Measurements from ENCODE around the gene GSDME. TPM values are rescaled to one million over a fixed set of nuclear protein-coding genes. Genes with fewer than 3 reads are reported as not detected.

Gene GSDME
- total RNA-seq, 1 donor from 2014 or later, result 9.6 TPM

DNA sequence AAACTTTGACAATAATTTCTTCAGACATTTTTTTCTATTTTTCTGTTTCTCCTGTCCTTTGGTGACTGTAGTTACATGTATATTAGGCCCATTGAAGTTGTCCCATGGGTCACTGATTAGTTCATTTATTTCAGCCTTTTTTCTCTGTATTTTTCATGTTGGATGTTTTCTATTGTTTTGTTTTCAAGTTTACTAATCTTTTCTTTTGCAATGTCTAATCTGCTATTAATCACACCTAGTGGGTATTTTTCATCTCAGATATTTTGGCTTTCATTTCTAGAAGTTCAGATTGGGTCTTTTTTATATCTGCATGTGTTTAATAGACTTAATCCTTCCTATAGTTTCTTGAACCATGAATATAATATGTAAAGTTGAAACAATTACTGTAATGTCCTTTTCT, 99.3 kb downstream of the GSDME start:
- intact Hi-C loops (cut with micrococcal nuclease), result no loop called here
- no peak overlapping the region for H3K27ac Mint-ChIP-seq
- no peaks in the 10 kb centered on the region for H3K9me3 Mint-ChIP-seq
- peaks cover 10% of the 10 kb centered on the region for H3K36me3 Mint-ChIP-seq (ENCODE audit: low read depth)
- DNase-seq (ENCODE audit: low spot score), result no peak
- H3K4me1 Mint-ChIP-seq (ENCODE audit: low read depth), result peaks cover 4% of the 10 kb centered on the region
- no peaks in the 10 kb centered on the region for H3K27me3 Mint-ChIP-seq (ENCODE audit: low read depth)
- H3K4me3 Mint-ChIP-seq (ENCODE audit: low read depth), result no peak overlapping the region

DNA sequence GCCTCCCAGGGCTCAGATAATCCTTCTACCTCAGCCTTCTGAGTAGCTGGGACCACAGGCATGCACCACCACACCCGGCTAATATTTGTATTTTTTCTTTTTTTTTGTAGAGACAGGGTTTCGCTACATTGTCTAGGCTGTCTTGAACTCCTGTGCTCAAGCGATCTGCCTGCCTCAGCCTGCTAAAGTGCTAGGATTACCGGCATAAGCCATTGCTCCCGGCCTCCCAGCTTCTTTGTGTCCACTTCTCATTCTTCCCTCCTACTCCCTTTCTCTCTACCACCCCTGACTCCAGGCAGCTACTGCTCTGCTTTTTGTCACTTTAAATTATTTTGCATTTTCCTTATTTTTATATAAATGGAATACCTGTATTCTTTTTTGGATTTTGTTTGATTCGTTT, 100.7 kb downstream of the GSDME start:
- no peak for DNase-seq (ENCODE audit: low spot score)
- Mint-ChIP-seq H3K27me3 (ENCODE audit: low read depth) (no peaks in the 10 kb centered on the region), H3K36me3 (ENCODE audit: low read depth) (peaks cover 10% of the 10 kb centered on the region), H3K4me1 (ENCODE audit: low read depth) (peaks cover 8% of the 10 kb centered on the region), H3K4me3 (ENCODE audit: low read depth) (no peak overlapping the region), H3K27ac (no peak overlapping the region), H3K9me3 (no peaks in the 10 kb centered on the region)
- intact Hi-C loops (cut with micrococcal nuclease), result no loop called here

DNA sequence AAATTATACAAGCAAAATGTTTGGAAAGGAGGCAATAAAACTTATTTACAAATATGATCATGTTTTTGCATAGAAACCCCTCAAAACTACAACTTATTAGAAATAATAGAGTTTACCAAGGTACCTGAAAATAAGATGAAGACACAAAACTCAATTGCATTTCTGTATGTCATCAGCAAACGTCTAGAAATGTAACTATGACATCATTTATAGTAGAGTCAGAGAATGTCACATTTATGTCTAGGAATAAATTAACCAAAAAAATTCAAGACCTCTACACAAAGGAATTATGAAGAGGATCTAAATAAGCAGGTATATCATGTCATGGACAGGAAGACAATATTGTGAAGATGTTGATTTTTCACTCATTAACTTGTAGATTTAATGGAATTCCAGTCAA, 103.0 kb downstream of the GSDME start:
- no peaks in the 10 kb centered on the region for H3K9me3 Mint-ChIP-seq
- no peaks in the 10 kb centered on the region for H3K27me3 Mint-ChIP-seq (ENCODE audit: low read depth)
- H3K4me1 Mint-ChIP-seq (ENCODE audit: low read depth), result peaks cover 8% of the 10 kb centered on the region
- no peak for DNase-seq (ENCODE audit: low spot score)
- H3K4me3 Mint-ChIP-seq (ENCODE audit: low read depth), result no peak overlapping the region
- no peak overlapping the region for H3K27ac Mint-ChIP-seq
- intact Hi-C loops (cut with micrococcal nuclease), result no loop called here
- H3K36me3 Mint-ChIP-seq (ENCODE audit: low read depth), result peaks cover 12% of the 10 kb centered on the region

DNA sequence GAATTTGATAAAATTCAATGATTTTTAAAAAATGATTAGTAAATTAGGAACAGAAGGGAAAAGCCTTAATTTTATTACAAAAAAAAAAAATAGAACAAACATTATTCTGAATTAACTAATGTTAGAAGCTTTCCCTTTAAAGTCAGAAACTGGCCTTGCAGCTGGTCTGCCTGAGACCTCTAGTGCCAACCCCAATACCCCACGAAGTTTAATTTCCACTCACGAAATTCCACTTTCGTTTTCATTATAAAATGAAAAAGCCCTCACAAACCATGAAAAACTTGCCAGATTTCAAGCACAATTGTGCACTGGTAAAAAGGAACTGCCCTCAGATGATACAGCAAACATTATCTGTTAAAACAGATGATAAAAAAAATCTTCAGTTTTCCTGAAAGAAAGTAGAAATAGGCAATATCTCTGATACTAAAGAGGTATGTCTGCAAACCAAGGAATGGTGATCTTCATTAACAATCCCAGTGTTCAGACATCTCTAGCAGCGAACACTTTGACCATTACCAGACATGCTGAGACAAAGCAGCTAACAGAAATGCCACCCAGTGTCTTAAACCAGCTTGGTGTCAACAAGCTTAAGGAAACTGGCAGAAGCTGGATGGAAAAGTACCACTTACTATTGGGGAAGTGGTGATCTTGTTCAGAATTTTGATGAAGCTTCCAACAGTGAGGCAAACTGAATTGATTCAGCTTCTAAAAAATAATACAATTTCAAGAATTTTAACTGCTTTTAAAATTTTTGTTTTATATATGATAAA, 103.8 kb downstream of the GSDME start:
- Mint-ChIP-seq H3K36me3 (ENCODE audit: low read depth) (peaks cover 7% of the 10 kb centered on the region), H3K9me3 (no peaks in the 10 kb centered on the region), H3K4me3 (ENCODE audit: low read depth) (peak overlapping the region; percentile 3), H3K27me3 (ENCODE audit: low read depth) (no peaks in the 10 kb centered on the region), H3K4me1 (ENCODE audit: low read depth) (peaks cover 8% of the 10 kb centered on the region), H3K27ac (no peak overlapping the region)
- DNase-seq (ENCODE audit: low spot score), result no peak
- intact Hi-C loops (cut with micrococcal nuclease), result no loop called here

DNA sequence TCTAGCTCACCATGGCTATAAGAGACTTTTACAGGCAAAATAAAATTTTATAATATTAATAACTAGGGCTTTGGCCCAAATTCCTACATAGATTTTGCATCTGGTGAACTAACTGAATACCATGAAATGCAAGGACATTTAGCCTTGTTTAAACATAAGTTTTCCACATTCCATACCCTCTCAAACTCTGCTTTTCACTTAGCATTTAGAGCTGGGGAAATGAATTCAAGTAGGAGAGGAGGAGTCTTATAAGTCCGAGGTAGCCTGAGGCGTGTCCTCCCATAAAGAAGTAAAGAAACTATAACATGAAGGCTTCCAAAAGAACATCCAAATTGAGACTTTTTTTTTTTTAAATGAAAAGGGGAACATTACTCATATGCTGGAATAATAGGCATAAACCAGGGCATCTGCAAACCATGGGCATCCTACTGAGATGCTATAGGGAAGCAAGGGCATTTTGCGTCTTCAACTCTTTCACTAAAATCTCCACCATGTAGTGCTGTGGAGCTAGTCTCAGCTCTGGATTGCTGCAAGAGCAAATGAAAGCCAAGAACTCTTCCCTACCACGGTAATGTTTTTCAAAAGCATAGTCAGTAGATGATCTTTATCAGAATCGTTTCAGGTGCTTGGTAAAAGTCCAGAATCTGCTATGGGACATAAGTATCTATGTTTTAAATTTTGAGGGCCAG, 104.9 kb downstream of the GSDME start:
- Mint-ChIP-seq H3K4me1 (ENCODE audit: low read depth) (peaks cover 8% of the 10 kb centered on the region), H3K27me3 (ENCODE audit: low read depth) (no peaks in the 10 kb centered on the region), H3K27ac (no peak overlapping the region), H3K9me3 (no peaks in the 10 kb centered on the region), H3K4me3 (ENCODE audit: low read depth) (no peak overlapping the region), H3K36me3 (ENCODE audit: low read depth) (peaks cover 3% of the 10 kb centered on the region)
- intact Hi-C loops (cut with micrococcal nuclease), result no loop called here
- DNase-seq (ENCODE audit: low spot score), result no peak

Other genes starting within 250 kb of the GSDME start
- 30.6 and 35.2 TPM in 2 replicates for gene PALS2, start 184.0 kb downstream of the GSDME start, total RNA-seq
- gene OSBPL3, start 222.7 kb upstream of the GSDME start, total RNA-seq, result 74.2 and 76.2 TPM in 2 replicates

Data from activated T-helper 2 cell treated with anti-CD3 and anti-CD28 coated beads, Interferon-gamma antibody, Interleukin-2, Interleukin-4, amounts not matched to agents 10 μg/mL and 5 μg/mL and 100 μg/mL, durations not matched to agents 14 hours and 24 hours and 36 hours (primary cell).